ENCODE results near the gene ST6GALNAC3.

The ST6GALNAC3 gene

DNA sequence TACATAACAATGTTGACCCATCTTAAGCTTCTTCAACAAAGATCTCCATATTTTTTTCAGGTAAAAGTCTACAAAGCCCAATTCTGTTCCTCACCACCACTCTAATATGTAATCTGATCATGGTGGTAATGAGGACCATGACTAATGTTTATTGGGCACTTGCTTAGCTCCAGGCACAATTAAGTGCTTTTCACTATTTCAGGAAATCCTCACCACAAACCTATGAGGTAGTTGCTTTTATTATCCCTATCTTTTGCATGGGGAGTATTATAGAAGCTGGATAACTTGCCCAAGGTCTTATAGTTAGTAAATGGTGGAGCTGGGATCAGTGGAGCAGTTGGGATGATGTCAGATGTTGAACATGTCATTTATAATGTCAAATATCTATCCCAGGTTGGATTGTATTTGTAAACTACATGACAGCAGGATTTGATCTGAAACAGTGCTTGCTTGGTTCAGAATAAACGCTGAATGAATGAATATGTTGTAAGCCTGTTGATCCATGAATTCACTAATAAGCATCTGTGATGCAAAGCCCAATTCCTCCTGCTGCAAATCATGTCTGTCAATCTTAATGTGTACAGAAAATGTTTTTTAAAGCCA lies 509.4 kb downstream of the ST6GALNAC3 start:
- H2AFZ ChIP-seq (ENCODE audit: low read length): no peak overlapping the region
- no peaks in the 10 kb centered on the region for H3K36me3 ChIP-seq (replicated peaks; ENCODE audit: insufficient read depth, low read length)
- H3K9ac ChIP-seq (ENCODE audit: low read length): no peak overlapping the region
- DNase-seq: no peak
- no peaks in the 10 kb centered on the region for H4K20me1 ChIP-seq (ENCODE audit: insufficient read depth, low read length)
- H3K4me2 ChIP-seq (ENCODE audit: low read depth, low read length): no peak overlapping the region
- no peak overlapping the region for H3K27ac ChIP-seq (ENCODE audit: low read length)
- no peaks in the 10 kb centered on the region for H3K4me1 ChIP-seq (ENCODE audit: low read length)
- H3K9me3 ChIP-seq (replicated peaks; ENCODE audit: insufficient read depth, low read length): no peaks in the 10 kb centered on the region
- no peaks in the 10 kb centered on the region for H3K79me2 ChIP-seq (ENCODE audit: low read length)
- TF ChIP-seq CTCF (IDR thresholded peaks at IDR 0.05; ENCODE audit: low read length): no peak
- TF ChIP-seq EZH2phosphoT487 (IDR thresholded peaks at IDR 0.05; ENCODE audit: low read length): no peak
- no peak for TF ChIP-seq EZH2 (optimal IDR thresholded peaks at IDR 0.05; ENCODE audit: low read depth, low read length)
- H3K4me3 ChIP-seq (ENCODE audit: low read length): no peak overlapping the region
- H3F3A ChIP-seq (ENCODE audit: insufficient read depth, low read length): no peaks in the 10 kb centered on the region
- H3K27me3 ChIP-seq (replicated peaks; ENCODE audit: insufficient read depth, low read length): no peaks in the 10 kb centered on the region
- no peaks in the 10 kb centered on the region for H3K9me2 ChIP-seq (replicated peaks; ENCODE audit: insufficient read depth, low read length)

GRCh38 chr1:76585980-76586674 lies 511.6 kb downstream of the ST6GALNAC3 start:
- Histone ChIP-seq H3K4me1 (ENCODE audit: low read length) (no peaks in the 10 kb centered on the region), H3K27ac (ENCODE audit: low read length) (no peak overlapping the region), H3K36me3 (replicated peaks; ENCODE audit: insufficient read depth, low read length) (no peaks in the 10 kb centered on the region), H4K20me1 (ENCODE audit: insufficient read depth, low read length) (no peaks in the 10 kb centered on the region), H3K9ac (ENCODE audit: low read length) (no peak overlapping the region), H2AFZ (ENCODE audit: low read length) (no peak overlapping the region), H3K27me3 (replicated peaks; ENCODE audit: insufficient read depth, low read length) (no peaks in the 10 kb centered on the region), H3F3A (ENCODE audit: insufficient read depth, low read length) (no peaks in the 10 kb centered on the region), H3K4me3 (ENCODE audit: low read length) (no peak overlapping the region), H3K79me2 (ENCODE audit: low read length) (no peaks in the 10 kb centered on the region), H3K4me2 (ENCODE audit: low read depth, low read length) (no peak overlapping the region), H3K9me2 (replicated peaks; ENCODE audit: insufficient read depth, low read length) (no peaks in the 10 kb centered on the region), H3K9me3 (replicated peaks; ENCODE audit: insufficient read depth, low read length) (no peaks in the 10 kb centered on the region)
- no peak for TF ChIP-seq CTCF (IDR thresholded peaks at IDR 0.05; ENCODE audit: low read length)
- TF ChIP-seq EZH2phosphoT487 (IDR thresholded peaks at IDR 0.05; ENCODE audit: low read length): no peak
- TF ChIP-seq EZH2 (optimal IDR thresholded peaks at IDR 0.05; ENCODE audit: low read depth, low read length): no peak
- no peak for DNase-seq

DNA sequence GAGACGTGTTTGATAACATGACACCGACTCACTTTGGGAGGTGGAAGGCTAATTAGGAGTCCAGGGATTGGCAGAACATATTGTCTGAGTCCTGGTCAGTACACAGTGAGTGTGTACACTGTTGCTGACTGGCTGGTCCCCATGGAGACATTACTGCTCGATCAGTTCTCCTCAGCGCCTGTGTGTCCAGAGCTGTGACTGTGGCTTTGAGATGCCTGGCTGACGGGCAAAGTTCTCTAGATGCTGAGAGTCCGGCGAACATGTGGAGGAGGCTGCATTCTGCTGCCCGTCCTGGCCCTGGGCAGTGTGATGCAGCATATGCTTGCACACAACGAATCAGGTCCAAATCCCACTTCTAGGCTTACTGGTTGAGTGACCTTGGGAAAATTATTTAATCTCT lies 512.7 kb downstream of the ST6GALNAC3 start:
- Histone ChIP-seq H3K79me2 (ENCODE audit: low read length) (no peaks in the 10 kb centered on the region), H2AFZ (ENCODE audit: low read length) (no peak overlapping the region), H3K4me1 (ENCODE audit: low read length) (no peaks in the 10 kb centered on the region), H3K36me3 (replicated peaks; ENCODE audit: insufficient read depth, low read length) (no peaks in the 10 kb centered on the region), H3K4me3 (ENCODE audit: low read length) (no peak overlapping the region), H3K27me3 (replicated peaks; ENCODE audit: insufficient read depth, low read length) (no peaks in the 10 kb centered on the region), H3F3A (ENCODE audit: insufficient read depth, low read length) (no peaks in the 10 kb centered on the region), H3K9ac (ENCODE audit: low read length) (no peak overlapping the region), H3K9me2 (replicated peaks; ENCODE audit: insufficient read depth, low read length) (no peaks in the 10 kb centered on the region), H3K27ac (ENCODE audit: low read length) (no peak overlapping the region), H3K9me3 (replicated peaks; ENCODE audit: insufficient read depth, low read length) (no peaks in the 10 kb centered on the region), H3K4me2 (ENCODE audit: low read depth, low read length) (no peak overlapping the region), H4K20me1 (ENCODE audit: insufficient read depth, low read length) (no peaks in the 10 kb centered on the region)
- DNase-seq: no peak
- no peak for TF ChIP-seq EZH2phosphoT487 (IDR thresholded peaks at IDR 0.05; ENCODE audit: low read length)
- TF ChIP-seq EZH2 (optimal IDR thresholded peaks at IDR 0.05; ENCODE audit: low read depth, low read length): no peak
- no peak for TF ChIP-seq CTCF (IDR thresholded peaks at IDR 0.05; ENCODE audit: low read length)

Measured in MM.1S (cell line).